CD4-positive, alpha-beta T cell treated with Interleukin-21 for 1 hour (primary cell): ENCODE data around the gene SMCR8.
"Not testable (repeated sequence)": the region's sequence is repeated elsewhere in the genome, so short reads cannot be mapped to it uniquely, and the experiment has no call there.

ENCODE experiments used
- DNase-seq: peaks from one replicate; pipeline ENCODE4 v3.0.0-alpha.2; 2020

Gene SMCR8

DNA sequence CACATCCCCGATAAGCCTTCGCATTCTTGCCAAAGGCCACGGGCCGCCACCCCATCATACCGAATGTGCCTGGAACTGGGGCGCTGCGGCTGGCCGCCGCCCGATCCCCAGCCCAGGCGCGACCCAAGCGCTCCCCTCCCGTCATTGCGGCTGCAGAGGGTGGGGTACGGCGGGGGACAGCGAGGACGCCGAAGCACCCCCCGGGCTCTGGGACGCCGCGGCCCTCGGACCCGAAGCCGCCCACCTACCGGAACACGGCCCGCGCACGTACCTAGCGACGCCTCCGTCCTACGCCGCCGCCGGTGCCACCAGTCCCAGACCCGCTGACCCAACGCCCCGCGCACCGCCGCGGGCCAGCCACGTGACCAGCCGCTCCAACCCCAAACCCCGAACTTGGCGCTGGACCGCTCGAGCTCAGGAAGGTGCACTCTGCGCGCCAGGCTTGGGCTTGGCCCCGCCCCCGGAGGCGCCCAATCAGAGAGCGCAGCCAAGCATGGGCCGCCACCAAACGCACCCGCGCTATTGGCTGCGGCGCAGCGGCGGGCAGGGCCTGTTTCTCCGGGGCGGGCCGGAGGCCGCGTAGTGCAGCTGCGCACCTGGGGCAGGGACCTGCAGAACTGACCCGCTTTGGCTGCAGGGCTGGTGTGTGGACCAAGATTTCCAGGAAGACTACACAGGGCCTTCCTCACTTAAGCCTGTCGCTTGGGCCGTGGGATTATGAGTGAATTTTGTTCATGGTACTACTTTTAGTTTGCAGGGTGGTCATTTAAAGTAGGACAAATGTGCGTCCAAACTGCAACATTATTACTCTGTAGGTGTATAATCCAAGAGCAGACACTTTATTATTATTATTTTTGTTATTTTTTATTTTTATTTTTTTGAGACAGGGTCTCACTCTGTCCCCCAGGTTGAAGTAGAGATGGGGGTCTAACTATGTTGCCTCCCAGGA lies 48.3 kb downstream of the SMCR8 start, which contains the start of gene SHMT1:
TSS of gene SHMT1 (minus strand) at position 450 of the 949 bp plus-strand sequence. CDS start 7,569 bp downstream, outside the sequence.
- DNase-seq = peak; percentile 91

DNA sequence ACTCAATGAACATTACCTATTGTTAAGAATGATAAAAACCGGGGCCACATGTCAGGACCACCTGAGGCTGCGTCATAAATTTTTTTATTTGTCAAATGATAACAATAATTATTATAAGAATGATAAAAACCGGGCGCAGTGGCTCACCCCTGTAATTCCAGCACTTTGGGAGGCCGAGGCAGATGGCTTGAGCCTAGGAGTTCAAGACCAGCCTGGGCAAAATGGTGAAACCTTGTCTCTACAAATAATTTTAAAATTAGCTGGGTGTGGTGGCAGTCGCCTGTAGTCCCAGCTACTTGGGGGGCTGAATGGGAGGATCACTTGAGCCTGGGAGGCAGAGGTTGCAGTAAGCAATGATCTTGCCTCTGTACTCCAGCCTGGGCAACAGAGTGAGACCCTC lies 49.1 kb downstream of the SMCR8 start:
- DNase-seq = no peak

DNA sequence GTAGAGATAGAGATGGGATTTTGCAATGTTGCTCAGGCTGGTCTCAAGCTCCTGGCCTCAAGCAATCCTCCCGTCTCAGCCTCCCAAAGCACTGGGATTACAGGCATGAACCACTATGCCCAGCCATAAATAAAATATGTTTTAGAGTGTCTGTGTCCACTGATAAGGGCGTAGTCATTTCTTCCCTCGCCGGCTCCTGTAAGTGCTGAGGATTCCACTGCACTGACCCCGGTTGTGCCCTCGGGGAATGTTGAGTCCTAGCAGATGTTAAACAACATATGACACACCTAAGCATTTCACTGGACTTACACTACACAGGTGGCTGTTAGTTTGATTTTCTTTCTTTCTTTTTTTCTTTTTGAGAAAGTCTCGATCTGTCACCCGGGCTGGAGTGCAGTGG lies 53.9 kb downstream of the SMCR8 start:
- DNase-seq = no peak

- no peak for DNase-seq
Observed at GRCh38 chr17:18370761-18371160, 55.7 kb downstream of the SMCR8 start.

DNA sequence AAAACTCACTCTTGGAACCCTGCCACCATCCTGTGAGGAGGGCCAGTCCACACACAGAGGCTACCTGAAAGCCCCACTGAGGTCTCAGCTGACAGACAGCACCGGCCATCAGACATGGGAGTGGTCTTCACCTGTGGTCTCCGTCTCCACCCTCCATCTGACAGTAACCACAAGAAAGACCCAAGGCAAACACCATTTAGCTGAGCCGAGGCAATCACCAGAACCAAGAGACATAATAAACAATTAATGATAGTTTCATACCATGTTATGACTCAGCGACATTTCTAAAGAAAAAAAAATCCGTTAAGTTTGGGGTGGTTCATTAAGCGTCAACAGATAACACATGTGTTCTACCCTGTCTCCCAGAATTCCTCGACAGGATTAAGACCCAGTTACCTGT lies 56.4 kb downstream of the SMCR8 start:
- no peak for DNase-seq

DNA sequence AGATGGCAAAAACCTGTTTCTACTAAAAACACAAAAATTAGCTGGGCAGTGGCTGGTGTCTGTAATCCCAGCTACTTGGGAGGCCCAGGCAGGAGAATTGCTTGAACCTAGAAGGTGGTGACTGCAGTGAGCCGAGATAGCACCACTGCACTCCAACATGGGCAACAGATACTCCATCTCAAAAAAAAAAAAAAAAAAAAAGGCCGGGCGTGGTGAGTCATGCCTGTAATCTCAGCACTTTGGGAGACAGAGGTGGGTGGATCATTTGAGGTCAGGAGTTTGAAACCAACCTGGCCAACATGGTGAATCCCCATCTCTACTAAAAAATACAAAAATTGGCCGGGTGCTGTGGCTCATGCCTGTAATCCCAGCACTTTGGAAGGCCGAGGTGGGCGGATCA lies 58.1 kb downstream of the SMCR8 start:
- not testable (repeated sequence) for DNase-seq

DNA sequence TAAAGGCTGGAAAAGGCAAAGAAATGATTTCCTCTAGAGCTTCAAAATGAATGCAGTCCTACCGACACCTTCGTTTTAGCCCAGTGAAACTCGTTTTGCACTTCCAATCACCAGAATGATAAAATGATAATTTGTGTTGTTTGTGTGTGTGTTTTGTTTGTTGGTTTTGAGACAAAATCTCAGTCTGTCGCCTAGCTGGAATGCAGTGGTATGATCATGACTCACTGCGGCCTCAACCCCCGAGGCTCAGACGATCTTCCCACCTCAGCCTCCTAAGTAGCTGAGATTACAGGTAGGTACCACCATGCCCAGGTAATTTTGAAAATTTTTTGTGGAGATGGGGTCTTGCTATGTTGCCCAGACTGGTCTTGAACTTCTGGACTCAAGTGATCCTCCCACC lies 59.1 kb downstream of the SMCR8 start:
- no peak for DNase-seq
